GM20000 (cell line): Measurements from ENCODE around the gene FGF9.

Experiments
- DNase-seq: peaks from one replicate; pipeline ENCODE4 v3.0.0; 2012; ENCODE audit warnings: low spot score
- CTCF ChIP-seq: IDR thresholded peaks from 2 replicates; pipeline ENCODE4 v1.5.1; 2012; ENCODE audit warnings: mild to moderate bottlenecking, control low read depth; ENCODE audit errors: extremely low read depth, missing control alignments

The FGF9 gene

GRCh38 chr13:21710163-21710562 is 39.3 kb downstream of the FGF9 start:
- TF ChIP-seq CTCF, result no peak
- no peak for DNase-seq

- no peak for DNase-seq
- no peak for TF ChIP-seq CTCF
Observed at GRCh38 chr13:21717817-21718216, 46.9 kb downstream of the FGF9 start.

GRCh38 chr13:21719463-21719862 is 48.6 kb downstream of the FGF9 start:
- TF ChIP-seq CTCF, result no peak

GRCh38 chr13:21723807-21724505 is 53.1 kb downstream of the FGF9 start:
- TF ChIP-seq CTCF, result no peak
- DNase-seq, result no peak

More at GRCh38 chr13:21719463-21719862, 48.6 kb downstream of the FGF9 start:
- DNase-seq, result no peak

- no peak for TF ChIP-seq CTCF
- no peak for DNase-seq
Observed at GRCh38 chr13:21730186-21730880, 59.5 kb downstream of the FGF9 start.

GRCh38 chr13:21733475-21734263 is 62.8 kb downstream of the FGF9 start:
- DNase-seq, result no peak
- TF ChIP-seq CTCF, result no peak

DNA sequence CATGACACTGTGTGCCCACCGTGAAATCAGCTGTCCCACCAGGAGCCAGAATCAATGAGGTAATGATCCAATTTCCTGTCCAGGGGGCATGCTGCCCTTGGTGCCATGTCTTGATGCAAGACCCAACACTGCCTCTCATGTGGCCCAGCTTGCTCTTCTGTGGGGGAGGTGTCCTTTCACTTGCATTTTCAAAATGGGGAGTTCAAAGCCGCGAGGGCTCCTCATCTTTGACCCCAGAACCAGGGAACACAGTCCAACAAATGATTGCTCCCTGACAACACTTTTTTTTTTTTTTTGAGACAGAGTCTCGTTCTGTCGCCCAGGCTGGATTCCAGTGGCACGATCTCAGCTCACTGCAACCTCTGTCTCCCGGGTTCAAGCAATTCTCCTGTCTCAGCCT is 64.1 kb downstream of the FGF9 start:
- no peak for TF ChIP-seq CTCF
- DNase-seq, result no peak
